ENCODE measurements around the gene TIMP1. TPM values are rescaled to one million over a fixed set of nuclear protein-coding genes. Genes with fewer than 3 reads are reported as not detected.

The TIMP1 gene
- polyA plus RNA-seq, 1 donor (not counting 4 experiments of a cell fraction or from before 2014, with no cell fraction given): 151 TPM

DNA sequence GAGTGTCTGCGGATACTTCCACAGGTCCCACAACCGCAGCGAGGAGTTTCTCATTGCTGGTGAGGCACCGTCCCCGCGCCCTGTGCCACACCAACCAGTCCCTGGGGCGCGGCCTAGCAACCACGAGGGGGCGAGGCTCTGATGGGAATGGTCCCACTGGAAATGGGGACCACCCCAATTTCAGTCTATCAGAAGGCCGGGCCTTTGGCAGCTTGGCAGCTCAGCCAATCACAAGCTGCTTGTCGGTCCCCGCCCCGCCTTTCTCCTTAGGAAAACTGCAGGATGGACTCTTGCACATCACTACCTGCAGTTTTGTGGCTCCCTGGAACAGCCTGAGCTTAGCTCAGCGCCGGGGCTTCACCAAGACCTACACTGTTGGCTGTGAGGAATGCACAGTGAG is 3.0 kb downstream of the TIMP1 start:
- Histone ChIP-seq H3K4me2 (ENCODE audit: control insufficient read depth, extremely low read depth, insufficient read depth, low read depth, low read length) (no peak overlapping the region), H3K36me3 (ENCODE audit: control insufficient read depth in 2 of 2, extremely low read depth in 1 of 2, insufficient read depth in 2 of 2, low read length in 2 of 2) (peaks cover 0 to 10% of the 10 kb centered on the region in 2 experiments), H3K9ac (ENCODE audit: control insufficient read depth, extremely low read depth, insufficient read depth, low read length) (no peak overlapping the region), H4K20me1 (ENCODE audit: control insufficient read depth, extremely low read depth, insufficient read depth, low read length) (no peaks in the 10 kb centered on the region), H3K4me3 (ENCODE audit: control insufficient read depth in 2 of 3, extremely low read depth in 1 of 3, insufficient read depth in 2 of 3, low read depth in 1 of 3, low read length in 3 of 3) (no peak overlapping the region), H3K79me2 (ENCODE audit: control insufficient read depth, insufficient read depth, low read length) (no peaks in the 10 kb centered on the region), H3K27me3 (ENCODE audit: control insufficient read depth, extremely low read depth, insufficient read depth, low read length) (no peaks in the 10 kb centered on the region), H2AFZ (ENCODE audit: control insufficient read depth, low read length) (no peak overlapping the region), H3K9me1 (ENCODE audit: control insufficient read depth, extremely low read depth, insufficient read depth, low read length) (no peaks in the 10 kb centered on the region), H3K27ac (ENCODE audit: control insufficient read depth, insufficient read depth, low read length) (no peak overlapping the region), H3K4me1 (ENCODE audit: control insufficient read depth, extremely low read depth, insufficient read depth, low read length) (peaks cover 6% of the 10 kb centered on the region), H3K9me3 (ENCODE audit: control insufficient read depth, low read depth, low read length) (no peaks in the 10 kb centered on the region)
- FAIRE-seq (no peak), DNase-seq (ENCODE audit: low read depth, low spot score) (no peak)
- no peak for TF ChIP-seq EZH2 (IDR thresholded peaks at IDR 0.05; ENCODE audit: low read length)
- TF ChIP-seq, protein P1, sequence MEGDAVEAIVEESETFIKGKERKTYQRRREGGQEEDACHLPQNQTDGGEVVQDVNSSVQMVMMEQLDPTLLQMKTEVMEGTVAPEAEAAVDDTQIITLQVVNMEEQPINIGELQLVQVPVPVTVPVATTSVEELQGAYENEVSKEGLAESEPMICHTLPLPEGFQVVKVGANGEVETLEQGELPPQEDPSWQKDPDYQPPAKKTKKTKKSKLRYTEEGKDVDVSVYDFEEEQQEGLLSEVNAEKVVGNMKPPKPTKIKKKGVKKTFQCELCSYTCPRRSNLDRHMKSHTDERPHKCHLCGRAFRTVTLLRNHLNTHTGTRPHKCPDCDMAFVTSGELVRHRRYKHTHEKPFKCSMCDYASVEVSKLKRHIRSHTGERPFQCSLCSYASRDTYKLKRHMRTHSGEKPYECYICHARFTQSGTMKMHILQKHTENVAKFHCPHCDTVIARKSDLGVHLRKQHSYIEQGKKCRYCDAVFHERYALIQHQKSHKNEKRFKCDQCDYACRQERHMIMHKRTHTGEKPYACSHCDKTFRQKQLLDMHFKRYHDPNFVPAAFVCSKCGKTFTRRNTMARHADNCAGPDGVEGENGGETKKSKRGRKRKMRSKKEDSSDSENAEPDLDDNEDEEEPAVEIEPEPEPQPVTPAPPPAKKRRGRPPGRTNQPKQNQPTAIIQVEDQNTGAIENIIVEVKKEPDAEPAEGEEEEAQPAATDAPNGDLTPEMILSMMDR (optimal IDR thresholded peaks at IDR 0.05 in 1 of 3, IDR thresholded peaks at IDR 0.05 in 1 of 3, conservative IDR thresholded peaks at IDR 0.05 in 1 of 3; ENCODE audit: extremely low read depth in 1 of 3, insufficient read depth in 2 of 3, low read length in 3 of 3): no peak
- dilution Hi-C loops (cut with MboI; ENCODE audit: extremely low pct_ligation_motif_present, low sequenced_read_pairs): no loop called here

DNA sequence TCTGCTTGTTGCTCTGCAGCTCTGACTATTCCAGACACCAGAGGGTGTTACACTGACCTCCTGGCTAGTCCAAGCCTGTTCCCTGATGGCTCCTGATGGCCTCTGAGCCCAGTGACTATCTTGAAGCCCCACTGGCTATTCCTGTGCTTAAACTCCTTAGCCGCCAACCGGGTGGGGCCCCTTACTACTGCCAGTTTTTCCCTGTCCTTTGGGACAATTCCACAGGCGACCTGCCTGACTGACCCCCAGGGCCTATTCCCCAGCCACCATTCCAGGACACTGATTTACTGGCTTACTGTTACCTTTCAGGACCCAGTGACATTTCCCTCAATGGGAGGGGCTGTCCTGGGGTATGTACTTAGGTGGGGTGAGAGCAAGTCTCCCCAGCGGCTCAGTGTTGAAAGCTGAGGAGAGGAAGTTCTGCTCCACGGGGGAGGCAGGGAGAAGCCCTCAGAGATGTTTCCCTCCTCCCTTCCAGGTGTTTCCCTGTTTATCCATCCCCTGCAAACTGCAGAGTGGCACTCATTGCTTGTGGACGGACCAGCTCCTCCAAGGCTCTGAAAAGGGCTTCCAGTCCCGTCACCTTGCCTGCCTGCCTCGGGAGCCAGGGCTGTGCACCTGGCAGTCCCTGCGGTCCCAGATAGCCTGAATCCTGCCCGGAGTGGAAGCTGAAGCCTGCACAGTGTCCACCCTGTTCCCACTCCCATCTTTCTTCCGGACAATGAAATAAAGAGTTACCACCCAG is 4.0 kb downstream of the TIMP1 start:
- no peaks in the 10 kb centered on the region for H3K27me3 ChIP-seq (ENCODE audit: control insufficient read depth, extremely low read depth, insufficient read depth, low read length)
- no peaks in the 10 kb centered on the region for H3K79me2 ChIP-seq (ENCODE audit: control insufficient read depth, insufficient read depth, low read length)
- no peak overlapping the region for H3K27ac ChIP-seq (ENCODE audit: control insufficient read depth, insufficient read depth, low read length)
- TF ChIP-seq, protein P1 (optimal IDR thresholded peaks at IDR 0.05 in 1 of 3, IDR thresholded peaks at IDR 0.05 in 1 of 3, conservative IDR thresholded peaks at IDR 0.05 in 1 of 3; ENCODE audit: extremely low read depth in 1 of 3, insufficient read depth in 2 of 3, low read length in 3 of 3): no peak
- no peak for TF ChIP-seq EZH2 (IDR thresholded peaks at IDR 0.05; ENCODE audit: low read length)
- H3K9ac ChIP-seq (ENCODE audit: control insufficient read depth, extremely low read depth, insufficient read depth, low read length): no peak overlapping the region
- peaks cover 0 to 10% of the 10 kb centered on the region in 2 experiments for H3K36me3 ChIP-seq (ENCODE audit: control insufficient read depth in 2 of 2, extremely low read depth in 1 of 2, insufficient read depth in 2 of 2, low read length in 2 of 2)
- H2AFZ ChIP-seq (ENCODE audit: control insufficient read depth, low read length): no peak overlapping the region
- H4K20me1 ChIP-seq (ENCODE audit: control insufficient read depth, extremely low read depth, insufficient read depth, low read length): no peaks in the 10 kb centered on the region
- peaks cover 6% of the 10 kb centered on the region for H3K4me1 ChIP-seq (ENCODE audit: control insufficient read depth, extremely low read depth, insufficient read depth, low read length)
- dilution Hi-C loops (cut with MboI; ENCODE audit: extremely low pct_ligation_motif_present, low sequenced_read_pairs): no loop called here
- no peak overlapping the region for H3K4me3 ChIP-seq (ENCODE audit: control insufficient read depth in 2 of 3, extremely low read depth in 1 of 3, insufficient read depth in 2 of 3, low read depth in 1 of 3, low read length in 3 of 3)
- DNase-seq (ENCODE audit: low read depth, low spot score) (no peak), FAIRE-seq (no peak)
- H3K4me2 ChIP-seq (ENCODE audit: control insufficient read depth, extremely low read depth, insufficient read depth, low read depth, low read length): no peak overlapping the region
- no peaks in the 10 kb centered on the region for H3K9me1 ChIP-seq (ENCODE audit: control insufficient read depth, extremely low read depth, insufficient read depth, low read length)
- H3K9me3 ChIP-seq (ENCODE audit: control insufficient read depth, low read depth, low read length): no peaks in the 10 kb centered on the region
